Activated T-helper 1 cell treated with anti-CD3 and anti-CD28 coated beads, Interleukin-2, amount 50 U/mL, for 16 hours (primary cell): Measurements from ENCODE around the gene ADAM10.

Experiments used
- DNase-seq, 2 donors: peaks; one replicate each; pipeline ENCODE4 v3.0.0-alpha.2; 2020; ENCODE audit warnings: low read depth in 1 of 2, low spot score in 1 of 2

The ADAM10 gene

DNA sequence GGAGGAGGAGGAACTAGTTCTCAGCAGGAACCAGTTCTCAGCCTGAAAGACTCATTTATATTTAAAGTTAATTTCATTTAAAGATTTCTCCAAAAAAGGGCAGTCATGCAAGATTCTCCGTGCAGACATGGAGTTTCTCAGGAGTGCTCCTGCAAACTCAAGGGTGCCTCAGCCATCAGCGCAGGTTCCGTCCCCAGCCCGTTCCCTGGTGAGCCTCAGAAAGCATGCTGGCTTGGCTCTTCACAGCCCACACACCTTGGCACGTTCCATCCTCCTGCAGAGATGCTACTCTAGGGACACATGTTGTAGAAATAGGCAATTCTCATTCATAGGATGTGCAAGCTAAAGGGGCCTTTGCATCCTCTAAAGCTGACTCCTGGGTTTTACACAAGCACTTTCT lies 194.7 kb downstream of the ADAM10 start:
- no peak for DNase-seq

GRCh38 chr15:58553365-58553918 lies 196.1 kb downstream of the ADAM10 start:
- DNase-seq, result no peak

GRCh38 chr15:58552505-58553364 lies 196.8 kb downstream of the ADAM10 start:
- no peak for DNase-seq

DNA sequence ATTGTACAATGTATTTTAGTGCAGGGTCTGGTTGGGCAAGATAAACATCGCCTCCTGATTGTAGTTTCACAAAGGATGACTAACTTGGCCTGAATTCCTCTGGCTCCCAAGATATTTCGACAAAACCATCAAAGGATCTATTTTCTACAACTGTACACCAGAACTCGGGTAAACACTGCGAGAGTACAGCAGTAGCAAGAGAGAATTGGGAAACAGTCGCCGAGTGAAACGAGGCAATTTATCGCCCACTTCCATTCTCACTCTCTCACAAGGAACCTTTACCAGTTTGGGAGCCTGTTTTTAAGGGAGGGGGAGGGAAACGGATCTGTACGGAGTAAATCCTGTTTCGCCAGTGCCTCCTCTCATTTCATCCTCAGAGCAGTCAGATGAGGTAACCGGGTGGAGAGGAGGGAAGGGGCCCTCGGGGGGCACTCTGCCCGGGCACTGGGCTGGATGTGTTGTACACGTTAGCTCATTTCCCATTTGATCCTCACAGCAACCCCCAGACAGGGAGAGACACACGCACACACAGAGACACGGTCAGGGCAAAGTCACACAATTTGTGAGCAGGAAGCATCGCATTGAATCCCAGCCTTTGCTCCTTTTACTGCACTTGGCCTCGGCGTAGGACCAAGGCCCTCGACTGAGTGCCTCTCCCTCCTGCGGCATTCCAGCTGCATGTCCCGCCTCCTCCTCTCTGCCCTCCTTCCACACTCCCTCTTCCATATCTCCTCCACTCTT lies 197.6 kb downstream of the ADAM10 start:
- DNase-seq, result no peak

DNA sequence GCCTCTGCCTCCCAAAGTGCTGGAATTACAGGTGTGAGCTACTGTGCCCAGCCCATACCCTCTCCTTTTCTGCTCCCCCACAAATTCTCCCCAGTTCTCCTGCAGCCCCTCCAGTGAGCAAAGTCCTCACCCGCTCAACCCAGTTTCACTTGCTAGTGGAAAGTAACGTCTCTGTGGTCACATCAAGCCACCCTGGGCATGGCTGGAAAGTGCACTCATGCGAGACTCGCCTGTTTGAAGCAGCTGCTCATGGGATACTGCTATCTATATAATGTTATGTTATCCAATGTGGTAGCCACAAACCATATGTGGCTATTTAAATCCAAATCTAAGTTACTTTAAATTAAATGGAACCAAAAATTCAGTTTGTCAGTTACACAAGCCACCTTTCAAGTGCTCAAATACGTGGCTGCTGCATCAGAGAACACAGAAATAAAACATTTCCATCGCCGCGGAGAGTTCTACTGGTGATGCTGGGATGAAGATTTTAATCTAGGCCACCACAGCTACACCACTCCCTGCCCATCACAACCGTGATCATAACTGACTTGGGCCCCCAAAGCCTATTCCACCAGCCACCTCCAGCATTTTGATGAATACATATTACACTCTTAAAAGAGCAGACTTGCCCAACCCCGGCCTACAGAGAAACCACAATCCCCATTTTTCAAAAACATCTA lies 198.3 kb downstream of the ADAM10 start:
- DNase-seq, result no peak

GRCh38 chr15:58549785-58550074 lies 199.8 kb downstream of the ADAM10 start:
- DNase-seq, result no peak

- DNase-seq, result no peak
These were observed 200.3 kb downstream of the ADAM10 start for GRCh38 chr15:58549013-58549784.

DNA sequence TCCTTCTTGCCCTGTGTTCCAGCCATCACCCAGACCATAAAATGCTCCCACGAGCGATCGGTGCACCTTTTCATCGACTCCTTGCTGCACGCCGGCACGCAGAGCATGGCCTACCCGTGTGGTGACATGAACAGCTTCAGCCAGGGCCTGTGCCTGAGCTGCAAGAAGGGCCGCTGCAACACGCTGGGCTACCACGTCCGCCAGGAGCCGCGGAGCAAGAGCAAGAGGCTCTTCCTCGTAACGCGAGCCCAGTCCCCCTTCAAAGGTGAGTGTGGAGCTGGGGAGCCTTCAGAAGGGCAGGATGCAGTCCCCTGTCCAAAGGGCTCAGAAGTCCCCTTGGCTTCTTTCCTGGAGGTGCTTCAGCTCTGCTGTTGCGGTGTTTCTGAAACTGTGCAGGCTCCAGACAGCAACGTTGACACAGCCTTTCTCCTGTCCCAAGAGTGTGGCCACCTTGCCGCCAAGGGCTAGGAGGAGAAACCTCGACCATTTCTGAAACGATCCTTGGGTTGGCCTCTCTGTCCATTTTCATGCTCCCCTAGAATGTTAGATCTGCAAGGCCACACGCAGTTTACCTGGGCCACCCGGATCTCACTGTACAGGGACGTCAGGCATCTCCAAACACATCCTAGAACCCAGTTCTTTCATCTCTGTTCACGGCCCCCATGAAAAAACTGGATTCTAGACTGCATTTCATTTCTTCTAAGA lies 201.0 kb downstream of the ADAM10 start:
- DNase-seq, result no peak

- no peak for DNase-seq
These were observed 201.7 kb downstream of the ADAM10 start for GRCh38 chr15:58547628-58548307.

- DNase-seq, result no peak
These were observed 202.6 kb downstream of the ADAM10 start for GRCh38 chr15:58546635-58547627.

- no peak for DNase-seq
These were observed 203.4 kb downstream of the ADAM10 start for GRCh38 chr15:58546066-58546591.

GRCh38 chr15:58545307-58546065 lies 204.0 kb downstream of the ADAM10 start:
- DNase-seq, result no peak

- DNase-seq, result no peak
These were observed 204.8 kb downstream of the ADAM10 start for GRCh38 chr15:58544756-58545155.

DNA sequence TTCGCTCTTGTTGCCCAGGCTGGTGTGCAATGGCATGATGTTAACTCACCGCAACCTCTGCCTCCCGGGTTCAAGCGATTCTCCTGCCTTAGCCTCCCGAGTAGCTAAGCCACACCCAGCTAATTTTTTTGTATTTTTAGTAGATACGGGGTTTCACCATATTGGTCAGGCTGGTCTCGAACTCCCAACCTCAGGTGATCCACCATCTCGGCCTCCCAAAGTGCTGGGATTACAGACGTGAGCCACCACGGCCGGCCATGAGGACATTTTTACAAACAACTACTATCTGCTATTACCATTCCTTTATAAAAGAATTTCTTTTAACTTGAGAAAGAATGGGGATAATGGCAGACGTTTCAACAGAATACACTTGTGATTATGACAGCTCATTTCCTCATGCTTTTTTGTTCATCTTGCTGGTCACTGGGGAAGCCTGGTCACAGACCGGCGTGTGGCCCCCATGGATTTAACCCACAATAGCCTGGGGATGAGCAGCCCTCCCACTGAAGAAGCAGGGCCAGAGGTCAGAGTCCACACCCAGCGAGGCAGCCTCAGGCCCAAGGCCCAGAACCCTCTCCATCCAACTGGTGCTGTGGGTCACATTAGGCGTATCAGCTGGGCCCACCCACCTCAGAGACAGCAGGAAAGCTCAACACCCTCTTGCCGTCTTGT lies 205.7 kb downstream of the ADAM10 start:
- no peak for DNase-seq

GRCh38 chr15:58541410-58542087 lies 208.0 kb downstream of the ADAM10 start:
- no peak for DNase-seq

DNA sequence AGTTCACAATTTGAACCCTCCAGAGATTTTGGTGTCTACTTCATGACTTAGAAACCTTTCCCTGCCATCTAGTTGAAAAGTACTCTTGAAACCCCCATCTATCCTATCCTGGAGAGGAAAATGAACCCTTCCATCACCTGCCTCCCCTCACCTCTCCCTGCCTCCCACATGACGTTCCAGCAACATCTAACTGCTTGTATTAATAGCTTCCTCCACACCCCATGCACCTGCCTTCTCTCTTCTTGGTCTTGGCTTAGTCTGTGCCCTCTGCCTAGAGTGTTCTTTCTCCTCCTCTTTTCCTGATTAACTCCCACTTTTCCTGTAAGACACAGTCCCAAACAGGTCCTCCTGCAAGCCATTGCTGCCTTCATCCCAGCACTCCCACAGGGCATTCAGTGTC lies 210.0 kb downstream of the ADAM10 start:
- DNase-seq, result no peak

GRCh38 chr15:58538901-58539300 lies 210.6 kb downstream of the ADAM10 start:
- DNase-seq, result no peak
